Measurements from ENCODE around the gene MAP3K7CL.

MAP3K7CL gene

DNA sequence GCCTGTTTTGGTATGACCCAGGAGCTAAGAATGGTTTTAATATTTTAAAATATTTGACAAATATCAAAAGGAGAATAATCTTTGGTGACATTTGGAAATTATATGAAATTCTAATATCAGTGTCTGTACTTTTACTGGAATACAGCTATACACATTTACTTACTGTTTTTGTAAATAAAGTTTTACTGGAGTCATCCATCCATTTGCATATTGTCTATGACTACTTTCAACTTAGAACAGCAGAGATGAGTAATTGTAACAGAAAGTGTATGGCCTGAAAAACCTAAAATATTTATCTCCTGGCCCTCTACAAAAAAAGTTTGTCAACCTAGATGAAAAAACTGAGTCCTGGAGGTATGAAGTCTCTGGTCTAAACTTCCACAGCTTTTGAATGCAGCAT, 5.8 kb upstream of the MAP3K7CL start:
- no peak for TF ChIP-seq SIN3A (IDR thresholded peaks at IDR 0.05; ENCODE audit: borderline replicate concordance, insufficient read depth, low read length)
- no peak for TF ChIP-seq TAF1 (IDR thresholded peaks at IDR 0.05; ENCODE audit: borderline replicate concordance, insufficient read depth, low read length)
- no peak for TF ChIP-seq POLR2AphosphoS5 (IDR thresholded peaks at IDR 0.05; ENCODE audit: low read depth, low read length)
- no peak for TF ChIP-seq FOXP2 (optimal IDR thresholded peaks at IDR 0.05; ENCODE audit: borderline replicate concordance, extremely low read depth, extremely low read length, insufficient read depth)
- TF ChIP-seq, protein P1, sequence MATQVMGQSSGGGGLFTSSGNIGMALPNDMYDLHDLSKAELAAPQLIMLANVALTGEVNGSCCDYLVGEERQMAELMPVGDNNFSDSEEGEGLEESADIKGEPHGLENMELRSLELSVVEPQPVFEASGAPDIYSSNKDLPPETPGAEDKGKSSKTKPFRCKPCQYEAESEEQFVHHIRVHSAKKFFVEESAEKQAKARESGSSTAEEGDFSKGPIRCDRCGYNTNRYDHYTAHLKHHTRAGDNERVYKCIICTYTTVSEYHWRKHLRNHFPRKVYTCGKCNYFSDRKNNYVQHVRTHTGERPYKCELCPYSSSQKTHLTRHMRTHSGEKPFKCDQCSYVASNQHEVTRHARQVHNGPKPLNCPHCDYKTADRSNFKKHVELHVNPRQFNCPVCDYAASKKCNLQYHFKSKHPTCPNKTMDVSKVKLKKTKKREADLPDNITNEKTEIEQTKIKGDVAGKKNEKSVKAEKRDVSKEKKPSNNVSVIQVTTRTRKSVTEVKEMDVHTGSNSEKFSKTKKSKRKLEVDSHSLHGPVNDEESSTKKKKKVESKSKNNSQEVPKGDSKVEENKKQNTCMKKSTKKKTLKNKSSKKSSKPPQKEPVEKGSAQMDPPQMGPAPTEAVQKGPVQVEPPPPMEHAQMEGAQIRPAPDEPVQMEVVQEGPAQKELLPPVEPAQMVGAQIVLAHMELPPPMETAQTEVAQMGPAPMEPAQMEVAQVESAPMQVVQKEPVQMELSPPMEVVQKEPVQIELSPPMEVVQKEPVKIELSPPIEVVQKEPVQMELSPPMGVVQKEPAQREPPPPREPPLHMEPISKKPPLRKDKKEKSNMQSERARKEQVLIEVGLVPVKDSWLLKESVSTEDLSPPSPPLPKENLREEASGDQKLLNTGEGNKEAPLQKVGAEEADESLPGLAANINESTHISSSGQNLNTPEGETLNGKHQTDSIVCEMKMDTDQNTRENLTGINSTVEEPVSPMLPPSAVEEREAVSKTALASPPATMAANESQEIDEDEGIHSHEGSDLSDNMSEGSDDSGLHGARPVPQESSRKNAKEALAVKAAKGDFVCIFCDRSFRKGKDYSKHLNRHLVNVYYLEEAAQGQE (IDR thresholded peaks at IDR 0.05; ENCODE audit: insufficient read depth in 1 of 2, low read depth in 2 of 2, low read length in 2 of 2) = no peak

DNA sequence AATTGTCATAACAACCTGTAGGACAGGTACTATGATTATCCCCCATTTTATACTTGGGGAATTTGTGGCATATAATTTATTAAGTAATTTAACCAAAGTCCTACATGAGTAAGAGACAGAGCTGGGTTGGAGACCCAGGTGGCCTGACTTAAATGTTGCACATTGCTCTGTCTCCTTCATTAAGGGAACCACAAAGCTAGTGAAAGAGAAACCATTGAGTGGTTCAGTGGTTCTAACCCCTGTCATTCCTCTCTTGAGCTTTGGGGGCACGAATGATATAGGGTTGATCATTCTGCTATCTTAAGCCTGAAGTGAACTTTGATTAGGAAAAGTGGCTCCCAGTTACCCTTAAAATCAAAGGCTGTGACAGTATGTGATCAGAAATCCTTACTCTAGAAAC, 5.3 kb upstream of the MAP3K7CL start:
- TF ChIP-seq POLR2AphosphoS5 (IDR thresholded peaks at IDR 0.05; ENCODE audit: low read depth, low read length) (no peak), FOXP2 (optimal IDR thresholded peaks at IDR 0.05; ENCODE audit: borderline replicate concordance, extremely low read depth, extremely low read length, insufficient read depth) (no peak), SIN3A (IDR thresholded peaks at IDR 0.05; ENCODE audit: borderline replicate concordance, insufficient read depth, low read length) (no peak), TAF1 (IDR thresholded peaks at IDR 0.05; ENCODE audit: borderline replicate concordance, insufficient read depth, low read length) (no peak)
- TF ChIP-seq, protein P1 (IDR thresholded peaks at IDR 0.05; ENCODE audit: insufficient read depth in 1 of 2, low read depth in 2 of 2, low read length in 2 of 2) = no peak

DNA sequence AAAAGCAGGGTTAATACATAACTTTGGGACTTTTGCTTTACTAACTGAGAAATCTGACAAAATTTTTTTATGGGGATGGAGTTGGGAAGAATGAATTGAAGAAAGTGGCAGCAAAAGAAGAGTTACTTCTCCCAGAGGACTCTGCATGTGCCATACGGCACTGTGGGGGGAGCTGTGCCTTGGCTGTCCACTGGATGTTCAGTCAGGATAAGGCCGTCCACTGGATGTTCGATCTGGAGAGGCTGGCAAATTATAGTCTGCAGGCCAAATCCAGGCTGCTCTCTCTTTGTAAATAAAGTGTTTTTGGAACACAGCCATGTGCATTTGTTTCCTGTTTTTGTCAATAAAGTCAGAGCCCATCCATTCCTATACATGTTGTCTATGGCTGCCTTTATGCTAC, 4.5 kb upstream of the MAP3K7CL start:
- TF ChIP-seq TAF1 (IDR thresholded peaks at IDR 0.05; ENCODE audit: borderline replicate concordance, insufficient read depth, low read length) = no peak
- TF ChIP-seq, protein P1 (IDR thresholded peaks at IDR 0.05; ENCODE audit: insufficient read depth in 1 of 2, low read depth in 2 of 2, low read length in 2 of 2) = no peak
- TF ChIP-seq FOXP2 (optimal IDR thresholded peaks at IDR 0.05; ENCODE audit: borderline replicate concordance, extremely low read depth, extremely low read length, insufficient read depth) = no peak
- TF ChIP-seq POLR2AphosphoS5 (IDR thresholded peaks at IDR 0.05; ENCODE audit: low read depth, low read length) = no peak
- no peak for TF ChIP-seq SIN3A (IDR thresholded peaks at IDR 0.05; ENCODE audit: borderline replicate concordance, insufficient read depth, low read length)

DNA sequence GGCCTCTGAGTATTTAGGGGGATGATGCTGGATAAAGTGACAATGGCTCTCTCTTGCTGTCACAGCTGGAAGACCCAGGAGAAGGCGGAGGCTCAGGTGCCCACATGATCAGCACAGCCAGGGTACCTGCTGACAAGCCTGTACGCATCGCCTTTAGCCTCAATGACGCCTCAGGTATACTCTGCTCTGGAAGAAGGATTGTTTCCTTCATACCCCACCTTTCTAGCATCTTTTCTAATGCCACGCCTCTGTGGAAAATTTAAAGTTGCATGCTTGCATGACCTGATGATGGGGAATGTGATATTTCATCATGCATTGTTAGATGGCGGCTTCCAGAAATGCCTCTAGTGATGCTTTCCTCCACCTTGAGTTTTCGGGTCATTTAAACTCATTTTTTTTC, 2.8 kb downstream of the MAP3K7CL start:
- TF ChIP-seq TAF1 (IDR thresholded peaks at IDR 0.05; ENCODE audit: borderline replicate concordance, insufficient read depth, low read length) (no peak), POLR2AphosphoS5 (IDR thresholded peaks at IDR 0.05; ENCODE audit: low read depth, low read length) (no peak)

DNA sequence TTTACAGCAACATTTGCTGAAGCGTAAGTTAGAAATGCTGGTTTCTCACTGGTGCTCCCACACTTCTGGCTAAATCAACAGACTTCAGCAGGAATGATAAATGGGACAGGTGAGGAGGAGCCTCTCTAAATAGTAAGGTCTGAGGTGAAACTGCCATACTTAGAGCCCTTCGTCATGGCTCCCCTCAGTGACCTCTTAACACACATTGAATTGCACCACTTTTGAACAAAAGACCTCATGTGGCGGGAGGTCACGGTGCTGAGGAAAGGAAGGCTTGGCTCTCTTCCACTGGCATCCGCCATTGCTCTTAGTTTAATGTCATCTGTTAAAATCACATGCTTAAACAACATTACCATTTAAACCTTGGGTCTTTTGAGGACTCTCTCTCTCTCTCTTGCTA, 3.4 kb downstream of the MAP3K7CL start:
- TF ChIP-seq SIN3A (IDR thresholded peaks at IDR 0.05; ENCODE audit: borderline replicate concordance, insufficient read depth, low read length) (no peak), FOXP2 (optimal IDR thresholded peaks at IDR 0.05; ENCODE audit: borderline replicate concordance, extremely low read depth, extremely low read length, insufficient read depth) (no peak), TAF1 (IDR thresholded peaks at IDR 0.05; ENCODE audit: borderline replicate concordance, insufficient read depth, low read length) (no peak), POLR2AphosphoS5 (IDR thresholded peaks at IDR 0.05; ENCODE audit: low read depth, low read length) (no peak)
- TF ChIP-seq, protein P1 (IDR thresholded peaks at IDR 0.05; ENCODE audit: insufficient read depth in 1 of 2, low read depth in 2 of 2, low read length in 2 of 2) = no peak
